ENCODE results near the gene ELP4.
A peak's percentile ranks its signal among the peaks of the same experiment; 100 is the strongest.

ELP4 gene

GRCh38 chr11:31810779-31811647 lies 301.4 kb downstream of the ELP4 start, which contains the start of gene PAX6:
Gene PAX6, minus strand, starts transcription at chr11:31811322. Its CDS starts 4,911 bp downstream, at chr11:31806411.
- no peaks in the 10 kb centered on the region for H3K4me1 ChIP-seq
- peaks cover 98% of the 10 kb centered on the region for H3K27me3 ChIP-seq

GRCh38 chr11:31812383-31813381 lies 303.1 kb downstream of the ELP4 start:
- Histone ChIP-seq H3K4me3 (ENCODE audit: low read depth, low read length) (peak overlapping the region; percentile 34), H3K9me3 (no peaks in the 10 kb centered on the region), H3K27me3 (peaks cover 98% of the 10 kb centered on the region), H3K4me1 (no peaks in the 10 kb centered on the region), H3K36me3 (no peaks in the 10 kb centered on the region)
- DNase-seq, result no peak
- TF ChIP-seq CTCF (IDR thresholded peaks at IDR 0.05; ENCODE audit: low read depth, low read length), result no peak

More at GRCh38 chr11:31810779-31811647, 301.4 kb downstream of the ELP4 start, which contains the start of gene PAX6:
- peak; percentile 76 for DNase-seq
- Histone ChIP-seq H3K4me3 (ENCODE audit: low read depth, low read length) (peak within 1 kb of the TSS; percentile 43), H3K9me3 (no peaks in the 10 kb centered on the region), H3K36me3 (no peaks in the 10 kb centered on the region)
- TF ChIP-seq CTCF (IDR thresholded peaks at IDR 0.05; ENCODE audit: low read depth, low read length), result no peak

GRCh38 chr11:31813391-31814175 lies 304.0 kb downstream of the ELP4 start:
- Histone ChIP-seq H3K36me3 (no peaks in the 10 kb centered on the region), H3K4me1 (no peaks in the 10 kb centered on the region), H3K4me3 (ENCODE audit: low read depth, low read length) (no peak overlapping the region), H3K9me3 (no peaks in the 10 kb centered on the region), H3K27me3 (peaks cover 98% of the 10 kb centered on the region)
- TF ChIP-seq CTCF (IDR thresholded peaks at IDR 0.05; ENCODE audit: low read depth, low read length), result no peak
- no peak for DNase-seq

GRCh38 chr11:31814176-31814868 lies 304.8 kb downstream of the ELP4 start:
- Histone ChIP-seq H3K4me3 (ENCODE audit: low read depth, low read length) (no peak overlapping the region), H3K27me3 (peaks cover 96% of the 10 kb centered on the region), H3K36me3 (no peaks in the 10 kb centered on the region), H3K9me3 (no peaks in the 10 kb centered on the region), H3K4me1 (no peaks in the 10 kb centered on the region)
- no peak for TF ChIP-seq CTCF (IDR thresholded peaks at IDR 0.05; ENCODE audit: low read depth, low read length)
- no peak for DNase-seq

GRCh38 chr11:31815711-31816467 lies 306.3 kb downstream of the ELP4 start:
- DNase-seq, result no peak
- Histone ChIP-seq H3K4me1 (no peaks in the 10 kb centered on the region), H3K27me3 (peaks cover 96% of the 10 kb centered on the region)

More at GRCh38 chr11:31815711-31816467, 306.3 kb downstream of the ELP4 start:
- Histone ChIP-seq H3K36me3 (no peaks in the 10 kb centered on the region), H3K4me3 (ENCODE audit: low read depth, low read length) (no peak overlapping the region), H3K9me3 (no peaks in the 10 kb centered on the region)
- no peak for TF ChIP-seq CTCF (IDR thresholded peaks at IDR 0.05; ENCODE audit: low read depth, low read length)

All from BE2C (cell line).